HL-60 (cell line): ENCODE measurements around the gene SLC40A1.

ENCODE experiments used
- DNase-seq, 2 experiments: peaks; one replicate each; pipeline ENCODE4 v3.0.0-alpha.2; 2010 to 2020; ENCODE audit warnings: low read depth in 1 of 2, low spot score in 1 of 2
- H3K27ac ChIP-seq: fragments of 250-450 bp; sonication (Bioruptor Pico); replicated peaks from 2 replicates; pipeline ENCODE4 v1.5.1; 2020; ENCODE audit warnings: mild to moderate bottlenecking, moderate library complexity
- H3K27me3 ChIP-seq: fragments of 250-450 bp; sonication (Bioruptor Pico); 2 replicates; pipeline ENCODE4 v1.5.1; 2021; ENCODE audit warnings: mild to moderate bottlenecking, moderate library complexity; ENCODE audit not compliant: insufficient read depth, poor library complexity, severe bottlenecking
- H3K4me3 ChIP-seq: replicated peaks from 2 replicates; pipeline ENCODE4 v1.5.1; 2011; ENCODE audit warnings: mild to moderate bottlenecking, control low read depth, low read length; ENCODE audit not compliant: insufficient read depth
- GABPA ChIP-seq: IDR thresholded peaks from 2 replicates; pipeline ENCODE4 v1.6.1; 2012; ENCODE audit warnings: low read depth
- POLR2AphosphoS5 ChIP-seq: IDR thresholded peaks from 2 replicates; pipeline ENCODE4 v1.6.1; 2012; ENCODE audit warnings: low read depth
- REST ChIP-seq: IDR thresholded peaks from 2 replicates; pipeline ENCODE4 v1.6.1; 2012; ENCODE audit warnings: low read depth; ENCODE audit not compliant: insufficient replicate concordance
- SPI1 ChIP-seq: IDR thresholded peaks from 2 replicates; pipeline ENCODE4 v1.6.1; 2012; ENCODE audit warnings: low read depth, mild to moderate bottlenecking, borderline replicate concordance
- TF ChIP-seq, protein P1 (sequence below): IDR thresholded peaks from one replicate; pipeline ENCODE4 v1.5.1; 2011; ENCODE audit warnings: low read length, control low read depth, inconsistent platforms; ENCODE audit not compliant: insufficient read depth

SLC40A1 gene

GRCh38 chr2:189526241-189526640 is 54.3 kb downstream of the SLC40A1 start:
- no peak overlapping the region for H3K27ac ChIP-seq

GRCh38 chr2:189524746-189525145 is 55.8 kb downstream of the SLC40A1 start:
- no peak for DNase-seq
- TF ChIP-seq REST (no peak), GABPA (no peak), POLR2AphosphoS5 (no peak), SPI1 (no peak)
- TF ChIP-seq, protein P1, sequence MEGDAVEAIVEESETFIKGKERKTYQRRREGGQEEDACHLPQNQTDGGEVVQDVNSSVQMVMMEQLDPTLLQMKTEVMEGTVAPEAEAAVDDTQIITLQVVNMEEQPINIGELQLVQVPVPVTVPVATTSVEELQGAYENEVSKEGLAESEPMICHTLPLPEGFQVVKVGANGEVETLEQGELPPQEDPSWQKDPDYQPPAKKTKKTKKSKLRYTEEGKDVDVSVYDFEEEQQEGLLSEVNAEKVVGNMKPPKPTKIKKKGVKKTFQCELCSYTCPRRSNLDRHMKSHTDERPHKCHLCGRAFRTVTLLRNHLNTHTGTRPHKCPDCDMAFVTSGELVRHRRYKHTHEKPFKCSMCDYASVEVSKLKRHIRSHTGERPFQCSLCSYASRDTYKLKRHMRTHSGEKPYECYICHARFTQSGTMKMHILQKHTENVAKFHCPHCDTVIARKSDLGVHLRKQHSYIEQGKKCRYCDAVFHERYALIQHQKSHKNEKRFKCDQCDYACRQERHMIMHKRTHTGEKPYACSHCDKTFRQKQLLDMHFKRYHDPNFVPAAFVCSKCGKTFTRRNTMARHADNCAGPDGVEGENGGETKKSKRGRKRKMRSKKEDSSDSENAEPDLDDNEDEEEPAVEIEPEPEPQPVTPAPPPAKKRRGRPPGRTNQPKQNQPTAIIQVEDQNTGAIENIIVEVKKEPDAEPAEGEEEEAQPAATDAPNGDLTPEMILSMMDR: no peak
- Histone ChIP-seq H3K27me3 (no peaks in the 10 kb centered on the region), H3K27ac (no peak overlapping the region), H3K4me3 (no peak overlapping the region)

More at GRCh38 chr2:189526241-189526640, 54.3 kb downstream of the SLC40A1 start:
- no peak overlapping the region for H3K4me3 ChIP-seq
- TF ChIP-seq, protein P1: no peak
- TF ChIP-seq REST (no peak), GABPA (no peak), POLR2AphosphoS5 (no peak), SPI1 (no peak)
- no peak for DNase-seq
- no peaks in the 10 kb centered on the region for H3K27me3 ChIP-seq

GRCh38 chr2:189522435-189523151 is 58.0 kb downstream of the SLC40A1 start:
- H3K27me3 ChIP-seq: no peaks in the 10 kb centered on the region
- H3K4me3 ChIP-seq: no peak overlapping the region
- H3K27ac ChIP-seq: no peak overlapping the region
- TF ChIP-seq POLR2AphosphoS5 (no peak), GABPA (no peak), SPI1 (no peak), REST (no peak)
- TF ChIP-seq, protein P1: no peak
- no peak for DNase-seq
